OCI-LY7 (cell line): ENCODE results near the gene JPH3.

Source experiments
- CTCF ChIP-seq: fragments of 200-600 bp; sonication (generic); conservative IDR thresholded peaks from 2 replicates; pipeline ENCODE4 v1.5.1; 2014; ENCODE audit warnings: mild to moderate bottlenecking, antibody characterized with exemption, low read length, moderate library complexity, mixed read lengths
- EZH2phosphoT487 ChIP-seq: fragments of 200-600 bp; sonication (generic); IDR thresholded peaks from 2 replicates; pipeline ENCODE4 v1.6.1; 2018; ENCODE audit warnings: low read depth, borderline replicate concordance, mild to moderate bottlenecking, mixed run types, antibody characterized with exemption, low read length, moderate library complexity, mixed read lengths

- TF ChIP-seq CTCF (no peak), EZH2phosphoT487 (no peak)
Observed at GRCh38 chr16:87684106-87684677, 81.9 kb downstream of the JPH3 start.
